ENCODE results near the gene FAM193B. TPM values are rescaled to one million over a fixed set of nuclear protein-coding genes. Genes with fewer than 3 reads are reported as not detected.

The FAM193B gene
- total RNA-seq, 1 experiment from 2014 or later: 58.5 TPM

- intact Hi-C loops (cut with micrococcal nuclease; ENCODE audit: unreplicated experiment): no loop called here
- peaks cover 16% of the 10 kb centered on the region; the same call in 1 of the 2 replicates for H3K36me3 ChIP-seq (ENCODE audit: control insufficient read depth, insufficient read depth, low read length)
Measured at GRCh38 chr5:177520916-177521513, 33.3 kb downstream of the FAM193B start.

DNA sequence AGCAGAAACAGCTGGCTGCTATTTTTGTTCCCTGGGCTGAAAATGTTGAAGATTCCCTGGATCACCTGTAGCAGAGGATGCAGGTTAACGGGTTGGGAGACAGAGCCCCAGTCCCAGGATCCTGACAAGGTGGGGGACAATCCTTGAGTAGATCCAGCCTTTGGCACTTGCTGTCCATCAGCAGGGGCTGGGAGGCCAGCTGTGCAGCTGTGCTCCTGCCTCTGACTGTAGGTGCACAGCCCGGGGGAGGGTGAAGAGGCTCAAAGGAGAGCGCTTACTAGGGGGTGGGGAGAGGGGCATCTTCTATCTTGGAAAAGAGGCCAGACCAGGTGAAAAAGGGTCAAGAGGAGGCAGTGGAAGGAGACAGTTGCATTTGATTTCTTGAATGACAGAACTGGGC, 34.1 kb downstream of the FAM193B start:
- Histone ChIP-seq H3K27me3 (ENCODE audit: control insufficient read depth, insufficient read depth, low read length) (no peaks in the 10 kb centered on the region), H3K4me3 (ENCODE audit: low read depth in 2 of 2, low read length in 2 of 2) (no peak overlapping the region), H3K36me3 (ENCODE audit: control insufficient read depth, insufficient read depth, low read length) (peaks cover 14% of the 10 kb centered on the region; the same call in 1 of the 2 replicates), H3K9me3 (ENCODE audit: control insufficient read depth, insufficient read depth, low read depth, low read length) (no peaks in the 10 kb centered on the region), H3K4me1 (ENCODE audit: control insufficient read depth, insufficient read depth, low read length) (peaks cover 18% of the 10 kb centered on the region), H3K27ac (ENCODE audit: low read length) (no peak overlapping the region)
- BruUV-seq (replicated peaks): no TSS peak
- ATAC-seq (no peak), DNase-seq (ENCODE audit: low read depth, low spot score) (no peak)
- TF ChIP-seq TCF7L2 (IDR thresholded peaks at IDR 0.05; ENCODE audit: low read depth, low read length) (no peak), SIN3A (IDR thresholded peaks at IDR 0.05; ENCODE audit: borderline replicate concordance, insufficient read depth, low read depth, low read length) (no peak), CTCF (IDR thresholded peaks at IDR 0.05) (no peak)
- CTCF ChIA-PET: interaction anchor here (1.2 kb wide), 1 partner anchor 18 kb away, joined by 3 read pairs; no protein-coding TSS in a partner anchor
- in situ Hi-C loops (cut with HindIII; ENCODE audit: low pct_unique_long_range_greater_than_20kb, low sequenced_read_pairs) (no loop called here), intact Hi-C loops (cut with micrococcal nuclease; ENCODE audit: unreplicated experiment) (no loop called here)
- POLR2A ChIA-PET: no interaction called here

More at GRCh38 chr5:177520916-177521513, 33.3 kb downstream of the FAM193B start:
- H3K4me3 ChIP-seq (ENCODE audit: low read depth in 2 of 2, low read length in 2 of 2): no peak overlapping the region
- in situ Hi-C loops (cut with HindIII; ENCODE audit: low pct_unique_long_range_greater_than_20kb, low sequenced_read_pairs): no loop called here
- H3K4me1 ChIP-seq (ENCODE audit: control insufficient read depth, insufficient read depth, low read length): peaks cover 11% of the 10 kb centered on the region
- no peaks in the 10 kb centered on the region for H3K27me3 ChIP-seq (ENCODE audit: control insufficient read depth, insufficient read depth, low read length)
- ChIA-PET POLR2A (no interaction called here), CTCF (interaction anchor here (1.2 kb wide), 1 partner anchor 17 kb away, joined by 3 read pairs; no protein-coding TSS in a partner anchor)
- H3K27ac ChIP-seq (ENCODE audit: low read length): no peak overlapping the region
- ATAC-seq: no peak
- no peak for DNase-seq (ENCODE audit: low read depth, low spot score)
- BruUV-seq (replicated peaks): no TSS peak
- TF ChIP-seq POLR2AphosphoS5 (IDR thresholded peaks at IDR 0.05; ENCODE audit: low read depth, low read length) (no peak), SIN3A (IDR thresholded peaks at IDR 0.05; ENCODE audit: borderline replicate concordance, insufficient read depth, low read depth, low read length) (no peak), TCF7L2 (IDR thresholded peaks at IDR 0.05; ENCODE audit: low read depth, low read length) (no peak), CTCF (IDR thresholded peaks at IDR 0.05) (no peak)
- no peaks in the 10 kb centered on the region for H3K9me3 ChIP-seq (ENCODE audit: control insufficient read depth, insufficient read depth, low read depth, low read length)

DNA sequence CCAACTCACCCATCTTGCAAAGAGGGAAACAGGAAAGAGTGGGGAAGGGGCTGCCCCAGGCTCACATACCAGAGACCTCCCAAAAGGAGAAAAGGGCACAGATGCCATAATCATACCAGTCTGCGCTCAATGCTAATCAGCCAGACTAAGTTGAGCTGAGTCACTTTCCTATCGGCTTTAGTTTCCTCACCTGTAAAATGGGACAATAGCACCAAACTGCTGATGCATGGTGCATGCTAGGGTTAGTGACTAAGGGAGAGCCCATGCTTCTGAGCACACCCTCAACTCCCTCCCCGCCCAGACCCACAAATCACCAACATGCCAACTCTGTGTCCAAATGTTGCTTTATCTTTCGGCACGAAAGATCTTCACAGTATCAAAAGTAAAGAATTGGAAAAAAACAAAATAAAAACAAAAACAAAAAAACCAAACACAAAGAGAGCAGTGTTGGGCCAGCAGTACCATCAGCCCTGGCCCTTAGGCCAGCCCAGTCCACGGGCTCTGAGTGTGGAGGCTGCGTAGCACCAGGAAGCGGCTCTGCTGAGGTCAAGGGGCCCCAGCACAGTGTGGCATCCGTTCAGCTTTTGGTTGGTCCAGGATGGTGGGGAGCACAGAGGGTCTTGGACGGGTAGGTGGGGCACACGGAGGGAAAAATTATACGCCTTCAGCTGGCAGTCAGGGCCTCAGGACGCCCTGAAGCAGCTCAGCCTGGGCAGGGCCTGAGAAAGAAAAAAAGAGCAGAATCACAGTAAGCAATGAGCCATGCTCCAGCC, 34.7 kb downstream of the FAM193B start:
- in situ Hi-C loops (cut with HindIII; ENCODE audit: low pct_unique_long_range_greater_than_20kb, low sequenced_read_pairs) (no loop called here), intact Hi-C loops (cut with micrococcal nuclease; ENCODE audit: unreplicated experiment) (no loop called here)
- ChIA-PET POLR2A (interaction anchor here (0.5 kb wide), 1 partner anchor 74 kb away, joined by 4 read pairs; no protein-coding TSS in a partner anchor), CTCF (no interaction called here)
- BruUV-seq (replicated peaks): no TSS peak
- H3K36me3 ChIP-seq (ENCODE audit: control insufficient read depth, insufficient read depth, low read length): peaks cover 17% of the 10 kb centered on the region
- no peak for ATAC-seq
- peak overlapping the region; percentile 59; the same call in 1 of the 2 replicates for H3K27ac ChIP-seq (ENCODE audit: low read length)
- TF ChIP-seq POLR2AphosphoS5 (IDR thresholded peaks at IDR 0.05; ENCODE audit: low read depth, low read length): no peak
- H3K9me3 ChIP-seq (ENCODE audit: control insufficient read depth, insufficient read depth, low read depth, low read length): no peaks in the 10 kb centered on the region
- peaks cover 21% of the 10 kb centered on the region for H3K4me1 ChIP-seq (ENCODE audit: control insufficient read depth, insufficient read depth, low read length)
- H3K4me3 ChIP-seq (ENCODE audit: low read depth in 2 of 2, low read length in 2 of 2): no peak overlapping the region
- no peak for DNase-seq (ENCODE audit: low read depth, low spot score)
- no peaks in the 10 kb centered on the region for H3K27me3 ChIP-seq (ENCODE audit: control insufficient read depth, insufficient read depth, low read length)

Measured in Panc1 (cell line).